Measurements from ENCODE around the gene DNAH11.
"Not testable (repeated sequence)": the region's sequence is repeated elsewhere in the genome, so short reads cannot be mapped to it uniquely, and the experiment has no call there.

Gene DNAH11

GRCh38 chr7:21617916-21618390, 75.1 kb downstream of the DNAH11 start:
- DNase-seq (ENCODE audit: low spot score): no peak

- no peak for DNase-seq (ENCODE audit: low spot score)
Observed at GRCh38 chr7:21618706-21619105, 75.9 kb downstream of the DNAH11 start.

GRCh38 chr7:21620054-21620453, 77.2 kb downstream of the DNAH11 start:
- DNase-seq (ENCODE audit: low spot score): no peak

GRCh38 chr7:21624320-21624719, 81.5 kb downstream of the DNAH11 start:
- DNase-seq (ENCODE audit: low spot score): no peak

- DNase-seq (ENCODE audit: low spot score): no peak
Observed at GRCh38 chr7:21636694-21637093, 93.9 kb downstream of the DNAH11 start.

GRCh38 chr7:21639206-21639868, 96.5 kb downstream of the DNAH11 start:
- no peak for DNase-seq (ENCODE audit: low spot score)

- DNase-seq (ENCODE audit: low spot score): no peak
Observed at GRCh38 chr7:21640105-21640504, 97.3 kb downstream of the DNAH11 start.

GRCh38 chr7:21641546-21641945, 98.7 kb downstream of the DNAH11 start:
- DNase-seq (ENCODE audit: low spot score): no peak

- DNase-seq (ENCODE audit: low spot score): no peak
Observed at GRCh38 chr7:21642422-21642821, 99.6 kb downstream of the DNAH11 start.

- no peak for DNase-seq (ENCODE audit: low spot score)
Observed at GRCh38 chr7:21651697-21652096, 108.9 kb downstream of the DNAH11 start.

- no peak for DNase-seq (ENCODE audit: low spot score)
Observed at GRCh38 chr7:21653623-21654022, 110.8 kb downstream of the DNAH11 start.

GRCh38 chr7:21656081-21656480, 113.2 kb downstream of the DNAH11 start:
- no peak for DNase-seq (ENCODE audit: low spot score)

- no peak for DNase-seq (ENCODE audit: low spot score)
Observed at GRCh38 chr7:21656796-21657195, 114.0 kb downstream of the DNAH11 start.

- no peak for DNase-seq (ENCODE audit: low spot score)
Observed at GRCh38 chr7:21670496-21670895, 127.7 kb downstream of the DNAH11 start.

GRCh38 chr7:21671859-21672258, 129.0 kb downstream of the DNAH11 start:
- DNase-seq (ENCODE audit: low spot score): no peak

- no peak for DNase-seq (ENCODE audit: low spot score)
Observed at GRCh38 chr7:21675255-21675654, 132.4 kb downstream of the DNAH11 start.

- no peak for DNase-seq (ENCODE audit: low spot score)
Observed at GRCh38 chr7:21690705-21691104, 147.9 kb downstream of the DNAH11 start.

GRCh38 chr7:21691146-21691545, 148.3 kb downstream of the DNAH11 start:
- not testable (repeated sequence) for DNase-seq (ENCODE audit: low spot score)

GRCh38 chr7:21700587-21700986, 157.7 kb downstream of the DNAH11 start:
- not testable (repeated sequence) for DNase-seq (ENCODE audit: low spot score)

- no peak for DNase-seq (ENCODE audit: low spot score)
Observed at GRCh38 chr7:21702303-21702702, 159.5 kb downstream of the DNAH11 start.

GRCh38 chr7:21704359-21704758, 161.5 kb downstream of the DNAH11 start:
- DNase-seq (ENCODE audit: low spot score): no peak

GRCh38 chr7:21706131-21706530, 163.3 kb downstream of the DNAH11 start:
- DNase-seq (ENCODE audit: low spot score): no peak

- DNase-seq (ENCODE audit: low spot score): no peak
Observed at GRCh38 chr7:21707566-21707965, 164.7 kb downstream of the DNAH11 start.

GRCh38 chr7:21708096-21708495, 165.3 kb downstream of the DNAH11 start:
- DNase-seq (ENCODE audit: low spot score): no peak

All from left forelimb (tissue), 1 donor.